Tongue (tissue), 2 donors: ENCODE results near the gene RERE. TPM values are rescaled to one million over a fixed set of nuclear protein-coding genes. Genes with fewer than 3 reads are reported as not detected.

Experiments
- DNase-seq: peaks from one replicate; pipeline ENCODE4 v3.0.0-alpha.2; 2015
- total RNA-seq: library from RNA; depleted of rRNA; stranded (reverse); fragments of >200 nt; gene quantifications from one replicate; pipeline ENCODE4 v1.2.3, GENCODE V29; 2014

Gene RERE
- total RNA-seq, 1 donor from 2014 or later: 76.5 TPM

- DNase-seq: no peak
These were observed 471.6 kb downstream of the RERE start for GRCh38 chr1:8345621-8346415.

GRCh38 chr1:8344893-8345507 lies 472.4 kb downstream of the RERE start:
- no peak for DNase-seq

- peak; percentile 84 for DNase-seq
These were observed 473.9 kb downstream of the RERE start for GRCh38 chr1:8343464-8344001.

GRCh38 chr1:8343044-8343443 lies 474.4 kb downstream of the RERE start:
- no peak for DNase-seq

- DNase-seq: no peak
These were observed 475.1 kb downstream of the RERE start for GRCh38 chr1:8342325-8342724.

- no peak for DNase-seq
These were observed 477.0 kb downstream of the RERE start for GRCh38 chr1:8340448-8340847.

- DNase-seq: no peak
These were observed 478.2 kb downstream of the RERE start for GRCh38 chr1:8339203-8339600.

- DNase-seq: no peak
These were observed 478.8 kb downstream of the RERE start for GRCh38 chr1:8338526-8339202.

- DNase-seq: no peak
These were observed 479.5 kb downstream of the RERE start for GRCh38 chr1:8337776-8338525.

GRCh38 chr1:8335246-8335645 lies 482.2 kb downstream of the RERE start:
- DNase-seq: no peak

- DNase-seq: no peak
These were observed 483.2 kb downstream of the RERE start for GRCh38 chr1:8334106-8334851.

- no peak for DNase-seq
These were observed 484.0 kb downstream of the RERE start for GRCh38 chr1:8333246-8333987.

- DNase-seq: no peak
These were observed 484.6 kb downstream of the RERE start for GRCh38 chr1:8332806-8333205.

GRCh38 chr1:8330271-8331125 lies 486.9 kb downstream of the RERE start:
- DNase-seq: no peak

- no peak for DNase-seq
These were observed 487.6 kb downstream of the RERE start for GRCh38 chr1:8329858-8330257.

- no peak for DNase-seq
These were observed 488.0 kb downstream of the RERE start for GRCh38 chr1:8329439-8329838.

- no peak for DNase-seq
These were observed 489.2 kb downstream of the RERE start for GRCh38 chr1:8328271-8328670.

GRCh38 chr1:8326265-8326664 lies 491.2 kb downstream of the RERE start:
- DNase-seq: no peak

GRCh38 chr1:8325771-8326170 lies 491.7 kb downstream of the RERE start:
- no peak for DNase-seq
